ENCODE measurements around the gene ABCA4.

Gene ABCA4

GRCh38 chr1:93977598-93977945 is 143.4 kb downstream of the ABCA4 start:
- TF ChIP-seq CTCF (IDR thresholded peaks at IDR 0.05; ENCODE audit: insufficient read depth, missing control alignments): no peak
- FAIRE-seq (no peak), DNase-seq (ENCODE audit: insufficient read length, low spot score) (no peak)

DNA sequence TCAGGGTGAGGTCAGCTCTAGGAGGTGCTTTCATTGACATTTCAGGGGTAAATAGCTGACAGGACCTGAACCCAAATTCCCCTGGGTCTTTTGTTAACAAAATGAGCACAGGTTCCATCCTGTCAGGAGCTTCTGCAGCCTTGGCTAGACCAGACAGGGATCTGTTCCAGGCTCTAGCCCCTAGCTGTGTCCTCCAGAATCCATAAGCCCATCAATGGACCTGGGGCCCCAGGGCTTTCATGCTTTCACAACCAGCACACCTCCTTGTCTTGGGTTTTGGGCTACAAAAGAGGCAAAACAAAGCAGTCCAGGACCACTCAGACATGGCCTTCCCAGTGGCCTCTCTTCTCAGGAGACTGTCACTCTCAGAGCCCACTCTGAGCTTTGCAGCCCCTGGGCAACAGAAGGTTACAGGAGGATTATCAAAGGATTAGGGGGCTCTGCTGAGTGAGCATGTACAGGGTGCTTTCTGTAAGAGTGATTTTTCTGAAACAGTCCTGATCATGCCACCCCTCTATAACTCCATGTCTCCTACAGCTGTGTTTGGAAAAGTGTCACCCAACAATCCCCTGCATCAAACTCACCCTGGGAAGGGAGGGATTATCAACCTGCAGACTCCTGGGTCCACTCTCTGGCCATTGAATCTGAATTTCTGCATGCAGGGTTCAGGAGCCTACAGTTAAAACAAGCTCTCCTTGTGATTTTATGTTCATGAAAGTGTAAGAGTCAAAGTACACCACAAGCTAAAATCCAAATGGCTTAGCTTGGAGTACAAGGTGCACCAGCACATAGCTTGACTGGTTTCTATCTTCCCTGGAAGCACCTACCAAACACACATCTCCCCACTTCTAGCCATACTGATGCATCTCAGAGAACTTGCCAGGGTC is 144.0 kb downstream of the ABCA4 start:
- no peak for TF ChIP-seq CTCF (IDR thresholded peaks at IDR 0.05; ENCODE audit: insufficient read depth, missing control alignments)
- peak; percentile 93 for FAIRE-seq

GRCh38 chr1:93976291-93976690 is 144.7 kb downstream of the ABCA4 start:
- FAIRE-seq (no peak), DNase-seq (ENCODE audit: insufficient read length, low spot score) (no peak)
- no peak for TF ChIP-seq CTCF (IDR thresholded peaks at IDR 0.05; ENCODE audit: insufficient read depth, missing control alignments)

More for the DNA sequence above, 144.0 kb downstream of the ABCA4 start:
- DNase-seq (ENCODE audit: insufficient read length, low spot score): peak; percentile 51

DNA sequence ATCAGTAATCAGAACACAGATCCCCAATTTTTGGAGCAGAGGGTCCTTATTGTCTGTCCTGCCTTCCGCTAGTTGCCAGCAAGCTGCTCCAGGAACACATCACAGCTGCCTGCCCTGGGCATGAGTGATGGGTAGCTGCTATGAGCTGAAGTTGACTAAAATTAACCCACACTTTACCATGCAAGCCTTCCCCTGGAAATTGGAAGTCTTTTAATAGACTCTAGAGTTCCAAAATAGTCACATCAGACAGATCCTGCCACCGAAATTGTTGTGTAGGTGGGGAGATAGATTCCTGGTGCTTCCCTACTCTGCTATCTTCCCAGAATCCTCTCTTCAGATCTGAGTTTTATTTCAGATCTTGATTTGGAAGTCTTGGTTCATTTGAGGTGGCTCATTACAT is 148.6 kb downstream of the ABCA4 start:
- FAIRE-seq (no peak), DNase-seq (ENCODE audit: insufficient read length, low spot score) (no peak)
- TF ChIP-seq CTCF (IDR thresholded peaks at IDR 0.05; ENCODE audit: insufficient read depth, missing control alignments): no peak

DNA sequence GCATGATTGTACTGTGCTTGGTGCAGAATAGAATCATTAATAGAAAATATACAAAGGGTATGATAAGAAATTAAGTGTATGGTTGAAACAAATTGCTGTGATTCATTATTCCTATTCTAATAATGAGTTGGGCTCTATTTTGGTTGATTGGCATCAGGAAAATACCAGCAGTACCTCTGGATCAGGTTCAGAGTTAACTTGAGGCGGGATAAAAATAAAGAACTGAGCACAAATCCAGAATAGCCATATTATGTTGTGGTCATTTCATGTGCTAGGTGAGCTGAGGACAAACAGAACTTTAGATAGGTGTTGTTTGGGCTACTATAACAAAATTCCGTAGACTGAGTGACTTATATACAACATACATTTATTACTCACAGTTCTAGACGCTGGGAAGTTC is 151.1 kb downstream of the ABCA4 start:
- TF ChIP-seq CTCF (IDR thresholded peaks at IDR 0.05; ENCODE audit: insufficient read depth, missing control alignments): no peak
- no peak for FAIRE-seq

DNA sequence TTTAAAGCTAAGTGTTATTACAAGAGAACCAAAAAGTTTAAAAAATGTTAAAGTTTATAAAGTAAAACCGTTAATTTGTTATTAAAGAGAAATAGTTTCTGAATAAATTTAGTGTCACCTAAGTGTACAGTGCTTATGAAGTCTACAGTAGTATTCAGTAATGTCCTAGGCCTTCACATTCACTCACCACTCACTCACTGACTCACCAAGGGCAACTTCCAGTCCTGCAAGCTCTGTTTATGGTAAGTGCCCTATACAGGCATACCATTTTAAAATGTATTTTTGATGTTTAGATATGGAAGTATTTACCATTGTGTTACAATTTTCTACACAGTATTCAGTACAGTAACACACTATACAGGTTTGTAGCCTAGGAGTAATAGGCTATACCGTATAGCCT is 151.6 kb downstream of the ABCA4 start:
- FAIRE-seq: no peak
- no peak for TF ChIP-seq CTCF (IDR thresholded peaks at IDR 0.05; ENCODE audit: insufficient read depth, missing control alignments)
- no peak for DNase-seq (ENCODE audit: insufficient read length, low spot score)

More for the DNA sequence above, 151.1 kb downstream of the ABCA4 start:
- no peak for DNase-seq (ENCODE audit: insufficient read length, low spot score)

DNA sequence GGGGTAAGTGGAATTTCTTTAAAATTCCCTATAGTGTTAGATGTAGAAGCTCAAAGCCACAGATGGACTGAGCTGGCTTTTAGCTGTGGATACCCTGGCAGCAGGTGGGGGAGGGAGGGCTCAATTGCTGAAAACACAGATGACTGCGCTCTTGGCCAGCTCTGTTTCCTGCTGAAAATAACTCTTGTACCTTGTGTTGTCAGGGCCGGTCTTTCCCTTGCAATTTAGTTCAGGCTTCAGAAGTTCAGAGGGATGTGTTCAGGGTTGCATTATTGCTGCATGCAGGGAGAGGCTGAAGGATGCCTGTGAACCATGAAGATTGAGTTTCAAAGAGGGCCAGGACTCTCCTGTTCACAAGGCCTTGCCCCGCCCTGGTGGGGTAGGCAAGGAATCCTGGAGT is 153.6 kb downstream of the ABCA4 start:
- no peak for FAIRE-seq
- no peak for DNase-seq (ENCODE audit: insufficient read length, low spot score)
- TF ChIP-seq CTCF (IDR thresholded peaks at IDR 0.05; ENCODE audit: insufficient read depth, missing control alignments): no peak

Measured in D721Med (cell line).